ENCODE data around the gene CR1.
"Not testable (repeated sequence)": the region's sequence is repeated elsewhere in the genome, so short reads cannot be mapped to it uniquely, and the experiment has no call there.

Gene CR1

GRCh38 chr1:207644166-207644851, 148.4 kb downstream of the CR1 start:
- DNase-seq (ENCODE audit: low read depth, low spot score), result no peak

GRCh38 chr1:207644852-207645634, 149.1 kb downstream of the CR1 start, which contains the start of gene CR1L:
CR1L (plus strand) TSS chr1:207645133; CDS start chr1:207645234, 101 bp downstream.
- peak; percentile 85 for DNase-seq (ENCODE audit: low read depth, low spot score)

GRCh38 chr1:207645635-207646081, 149.7 kb downstream of the CR1 start:
- DNase-seq (ENCODE audit: low read depth, low spot score), result no peak

GRCh38 chr1:207646171-207646570, 150.2 kb downstream of the CR1 start:
- DNase-seq (ENCODE audit: low read depth, low spot score), result no peak

- no peak for DNase-seq (ENCODE audit: low read depth, low spot score)
Observed at GRCh38 chr1:207646944-207647579, 151.1 kb downstream of the CR1 start.

- DNase-seq (ENCODE audit: low read depth, low spot score), result no peak
Observed at GRCh38 chr1:207647671-207648333, 151.8 kb downstream of the CR1 start.

- no peak for DNase-seq (ENCODE audit: low read depth, low spot score)
Observed at GRCh38 chr1:207648334-207649209, 152.6 kb downstream of the CR1 start.

- no peak for DNase-seq (ENCODE audit: low read depth, low spot score)
Observed at GRCh38 chr1:207649210-207649753, 153.3 kb downstream of the CR1 start.

GRCh38 chr1:207649865-207650580, 154.1 kb downstream of the CR1 start:
- no peak for DNase-seq (ENCODE audit: low read depth, low spot score)

GRCh38 chr1:207651583-207651982, 155.6 kb downstream of the CR1 start:
- no peak for DNase-seq (ENCODE audit: low read depth, low spot score)

GRCh38 chr1:207654320-207654719, 158.4 kb downstream of the CR1 start:
- no peak for DNase-seq (ENCODE audit: low read depth, low spot score)

GRCh38 chr1:207658408-207658807, 162.5 kb downstream of the CR1 start:
- no peak for DNase-seq (ENCODE audit: low read depth, low spot score)

GRCh38 chr1:207658904-207659485, 163.0 kb downstream of the CR1 start:
- DNase-seq (ENCODE audit: low read depth, low spot score), result no peak

GRCh38 chr1:207659545-207660153, 163.7 kb downstream of the CR1 start:
- DNase-seq (ENCODE audit: low read depth, low spot score), result no peak

GRCh38 chr1:207661420-207661819, 165.5 kb downstream of the CR1 start:
- DNase-seq (ENCODE audit: low read depth, low spot score), result not testable (repeated sequence)

GRCh38 chr1:207666342-207666741, 170.4 kb downstream of the CR1 start:
- DNase-seq (ENCODE audit: low read depth, low spot score), result no peak

GRCh38 chr1:207669528-207670009, 173.6 kb downstream of the CR1 start:
- no peak for DNase-seq (ENCODE audit: low read depth, low spot score)

GRCh38 chr1:207670192-207670591, 174.2 kb downstream of the CR1 start:
- DNase-seq (ENCODE audit: low read depth, low spot score), result no peak

GRCh38 chr1:207670997-207671396, 175.0 kb downstream of the CR1 start:
- no peak for DNase-seq (ENCODE audit: low read depth, low spot score)

All from astrocyte of the hippocampus (primary cell).